HepG2 (cell line): ENCODE results near the gene CISD3. TPM values are rescaled to one million over a fixed set of nuclear protein-coding genes. Genes with fewer than 3 reads are reported as not detected.
A peak's percentile ranks its signal among the peaks of the same experiment; 100 is the strongest.

ENCODE experiments used
- CEBPG ChIP-seq: IDR thresholded peaks from 2 replicates; pipeline ENCODE4 v1.6.1; 2016
- ELF1 ChIP-seq: sonication (generic); formaldehyde crosslinking; IDR thresholded peaks from 2 replicates; pipeline ENCODE4 v1.4.0; 2020; ENCODE audit warnings: missing genetic modification reagents
- GPN1 ChIP-seq: sonication (generic); formaldehyde crosslinking; IDR thresholded peaks from 2 replicates; pipeline ENCODE4 v1.5.1; 2020; ENCODE audit warnings: missing genetic modification reagents, borderline replicate concordance
- HDAC2 ChIP-seq: sonication (generic); formaldehyde crosslinking; IDR thresholded peaks from 2 replicates; pipeline ENCODE4 v1.4.0; 2020; ENCODE audit warnings: missing genetic modification reagents
- HOXA5 ChIP-seq: sonication (generic); formaldehyde crosslinking; IDR thresholded peaks from 2 replicates; pipeline ENCODE4 v1.4.0; 2020; ENCODE audit warnings: missing genetic modification reagents
- ISL2 ChIP-seq: sonication (generic); formaldehyde crosslinking; IDR thresholded peaks from 2 replicates; pipeline ENCODE4 v1.5.0; 2020; ENCODE audit warnings: missing genetic modification reagents
- MIER2 ChIP-seq: IDR thresholded peaks from 2 replicates; pipeline ENCODE4 v1.6.1; 2016; ENCODE audit warnings: missing biosample characterization, missing genetic modification reagents
- NBN ChIP-seq: fragments of 450-650 bp; conservative IDR thresholded peaks from 2 replicates; pipeline ENCODE4 v1.6.1; 2017
- NCOA1 ChIP-seq: sonication (generic); formaldehyde crosslinking; IDR thresholded peaks from 2 replicates; pipeline ENCODE4 v1.9.0; 2021; ENCODE audit warnings: missing genetic modification reagents
- PITX1 ChIP-seq: sonication (generic); formaldehyde crosslinking; IDR thresholded peaks from 2 replicates; pipeline ENCODE4 v1.5.1; 2020; ENCODE audit warnings: mild to moderate bottlenecking, missing genetic modification reagents
- PLRG1 ChIP-seq: fragments of 450-650 bp; conservative IDR thresholded peaks from 2 replicates; pipeline ENCODE4 v1.6.1; 2016
- PRMT3 ChIP-seq: sonication (generic); formaldehyde crosslinking; IDR thresholded peaks from 2 replicates; pipeline ENCODE4 v1.8.1; 2022; ENCODE audit warnings: low read depth, mild to moderate bottlenecking, moderate library complexity, missing genetic modification reagents, borderline replicate concordance
- RBAK ChIP-seq: sonication (generic); formaldehyde crosslinking; IDR thresholded peaks from 2 replicates; pipeline ENCODE4 v1.5.1; 2020; ENCODE audit warnings: mild to moderate bottlenecking, missing genetic modification reagents
- RFXANK ChIP-seq: IDR thresholded peaks from 2 replicates; pipeline ENCODE4 v1.6.1; 2016
- SRSF1 ChIP-seq: fragments of 200-400 bp; formaldehyde crosslinking; optimal IDR thresholded peaks from 2 replicates; pipeline ENCODE3; 2017; ENCODE audit warnings: mild to moderate bottlenecking, low read depth, low read length, moderate library complexity
- THYN1 ChIP-seq: sonication (generic); formaldehyde crosslinking; IDR thresholded peaks from 2 replicates; pipeline ENCODE4 v1.8.1; 2023; ENCODE audit warnings: low read depth, mild to moderate bottlenecking, moderate library complexity, missing genetic modification reagents, borderline replicate concordance
- USF2 ChIP-seq, 2 experiments: sonication (generic) in 1 of 2; formaldehyde crosslinking in 1 of 2; IDR thresholded peaks; 2 replicates each; pipeline versions ENCODE4 v1.5.1 to v1.6.1; 2011 to 2020; ENCODE audit warnings: borderline replicate concordance in 1 of 2, low read depth in 1 of 2, low read length in 1 of 2, mild to moderate bottlenecking in 1 of 2, missing genetic modification reagents in 1 of 2, moderate library complexity in 1 of 2
- ZFP37 ChIP-seq: sonication (generic); formaldehyde crosslinking; IDR thresholded peaks from 2 replicates; pipeline ENCODE4 v1.4.0; 2020; ENCODE audit warnings: missing genetic modification reagents, borderline replicate concordance
- ZFP90 ChIP-seq: sonication (generic); formaldehyde crosslinking; IDR thresholded peaks from 2 replicates; pipeline ENCODE4 v1.8.0; 2022; ENCODE audit warnings: missing genetic modification reagents, mild to moderate bottlenecking, inconsistent platforms, borderline replicate concordance
- ZFX ChIP-seq: sonication (generic); formaldehyde crosslinking; IDR thresholded peaks from 2 replicates; pipeline ENCODE4 v1.4.0; 2020; ENCODE audit warnings: mild to moderate bottlenecking, low read depth, missing genetic modification reagents, moderate library complexity
- ZNF660 ChIP-seq: sonication (generic); formaldehyde crosslinking; IDR thresholded peaks from 2 replicates; pipeline ENCODE4 v1.5.1; 2020; ENCODE audit warnings: mild to moderate bottlenecking, low read depth, missing genetic modification reagents, borderline replicate concordance
- ZNF891 ChIP-seq: sonication (generic); formaldehyde crosslinking; IDR thresholded peaks from 2 replicates; pipeline ENCODE4 v1.5.0; 2020; ENCODE audit warnings: mild to moderate bottlenecking, missing genetic modification reagents
- polyA plus RNA-seq, 8 experiments: library from polyadenylated mRNA; depleted of rRNA in 3 of 8; stranded (reverse) in 7 of 8; unstranded in 1 of 8; fragments of >200 nt; fragmentation: Illumina TruSeq in 4 of 8; extraction: Trizol in 4 of 8; gene quantifications; 2 replicates each; pipeline versions ENCODE4 v1.2.1 to v1.2.3, GENCODE V29; 2011 to 2016; ENCODE audit warnings: low read depth in 4 of 8, missing spikeins in 1 of 8, mixed read lengths in 1 of 8; ENCODE audit not compliant: insufficient read depth in 1 of 8
- total RNA-seq, 5 experiments: library from RNA; depleted of rRNA; stranded (reverse); fragments of >200 nt; fragmentation: Illumina TruSeq; extraction: Trizol; gene quantifications; 2 replicates each; pipeline ENCODE4 v1.2.3, GENCODE V29; 2016; ENCODE audit warnings: low read depth in 1 of 5
- TF ChIP-seq, protein P1 (sequence below): sonication (generic); formaldehyde crosslinking; IDR thresholded peaks from 2 replicates; pipeline ENCODE4 v1.4.0; 2020; ENCODE audit warnings: missing genetic modification reagents
- TF ChIP-seq, protein P2 (sequence below): sonication (generic); formaldehyde crosslinking; IDR thresholded peaks from 2 replicates; pipeline ENCODE4 v1.8.1; 2022; ENCODE audit warnings: low read depth, mild to moderate bottlenecking, missing genetic modification reagents

The CISD3 gene
- total and polyA plus RNA-seq, 2 of the 13 experiments (the other 11 are each of a cell fraction or from before 2014, with no cell fraction given), result 30.0 to 34.1 TPM

GRCh38 chr17:38748149-38748891, 18.2 kb downstream of the CISD3 start, which contains the start of gene PCGF2 (continued):
- TF ChIP-seq USF2 (IDR thresholded peaks at IDR 0.05; ENCODE audit: low read depth, low read length) (peak; percentile 85), USF2 (CRISPR knock-in tag; IDR thresholded peaks at IDR 0.05; ENCODE audit: borderline replicate concordance) (peak; percentile 78; the same call in 1 of the 2 replicates), HOXA5 (CRISPR knock-in tag) (no peak; the same call in 1 of the 2 replicates), PRMT3 (CRISPR knock-in tag) (no peak), ELF1 (CRISPR knock-in tag) (0 out of 2 replicates have a peak, but pooled peaks have one; percentile 13), GPN1 (no peak), ZFP37 (CRISPR knock-in tag) (no peak), PLRG1 (no peak), ZNF891 (CRISPR knock-in tag) (peak; percentile 50; the same call in 1 of the 2 replicates), ZNF660 (CRISPR knock-in tag) (no peak), HDAC2 (CRISPR knock-in tag) (peak; percentile 42; the same call in 1 of the 2 replicates), NCOA1 (CRISPR knock-in tag) (no peak), RFXANK (no peak), ZFP90 (CRISPR knock-in tag) (0 out of 2 replicates have a peak, but pooled peaks have one; percentile 15), SRSF1 (peak; percentile 78), PITX1 (CRISPR knock-in tag) (peak; percentile 39; the same call in 1 of the 2 replicates), NBN (no peak), ZFX (CRISPR knock-in tag) (peak; percentile 15; the same call in 1 of the 2 replicates), MIER2 (CRISPR knock-in tag) (no peak), ISL2 (CRISPR knock-in tag) (peak; percentile 38; the same call in 1 of the 2 replicates), CEBPG (CRISPR knock-in tag) (no peak), RBAK (CRISPR knock-in tag) (0 out of 2 replicates have a peak, but pooled peaks have one; percentile 50), THYN1 (CRISPR knock-in tag) (no peak)
- TF ChIP-seq, protein P1, sequence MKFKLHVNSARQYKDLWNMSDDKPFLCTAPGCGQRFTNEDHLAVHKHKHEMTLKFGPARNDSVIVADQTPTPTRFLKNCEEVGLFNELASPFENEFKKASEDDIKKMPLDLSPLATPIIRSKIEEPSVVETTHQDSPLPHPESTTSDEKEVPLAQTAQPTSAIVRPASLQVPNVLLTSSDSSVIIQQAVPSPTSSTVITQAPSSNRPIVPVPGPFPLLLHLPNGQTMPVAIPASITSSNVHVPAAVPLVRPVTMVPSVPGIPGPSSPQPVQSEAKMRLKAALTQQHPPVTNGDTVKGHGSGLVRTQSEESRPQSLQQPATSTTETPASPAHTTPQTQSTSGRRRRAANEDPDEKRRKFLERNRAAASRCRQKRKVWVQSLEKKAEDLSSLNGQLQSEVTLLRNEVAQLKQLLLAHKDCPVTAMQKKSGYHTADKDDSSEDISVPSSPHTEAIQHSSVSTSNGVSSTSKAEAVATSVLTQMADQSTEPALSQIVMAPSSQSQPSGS (CRISPR knock-in tag), result no peak
- TF ChIP-seq, protein P2, sequence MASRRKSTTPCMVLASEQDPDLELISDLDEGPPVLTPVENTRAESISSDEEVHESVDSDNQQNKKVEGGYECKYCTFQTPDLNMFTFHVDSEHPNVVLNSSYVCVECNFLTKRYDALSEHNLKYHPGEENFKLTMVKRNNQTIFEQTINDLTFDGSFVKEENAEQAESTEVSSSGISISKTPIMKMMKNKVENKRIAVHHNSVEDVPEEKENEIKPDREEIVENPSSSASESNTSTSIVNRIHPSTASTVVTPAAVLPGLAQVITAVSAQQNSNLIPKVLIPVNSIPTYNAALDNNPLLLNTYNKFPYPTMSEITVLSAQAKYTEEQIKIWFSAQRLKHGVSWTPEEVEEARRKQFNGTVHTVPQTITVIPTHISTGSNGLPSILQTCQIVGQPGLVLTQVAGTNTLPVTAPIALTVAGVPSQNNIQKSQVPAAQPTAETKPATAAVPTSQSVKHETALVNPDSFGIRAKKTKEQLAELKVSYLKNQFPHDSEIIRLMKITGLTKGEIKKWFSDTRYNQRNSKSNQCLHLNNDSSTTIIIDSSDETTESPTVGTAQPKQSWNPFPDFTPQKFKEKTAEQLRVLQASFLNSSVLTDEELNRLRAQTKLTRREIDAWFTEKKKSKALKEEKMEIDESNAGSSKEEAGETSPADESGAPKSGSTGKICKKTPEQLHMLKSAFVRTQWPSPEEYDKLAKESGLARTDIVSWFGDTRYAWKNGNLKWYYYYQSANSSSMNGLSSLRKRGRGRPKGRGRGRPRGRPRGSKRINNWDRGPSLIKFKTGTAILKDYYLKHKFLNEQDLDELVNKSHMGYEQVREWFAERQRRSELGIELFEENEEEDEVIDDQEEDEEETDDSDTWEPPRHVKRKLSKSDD (CRISPR knock-in tag), result no peak; the same call in 1 of the 2 replicates
